Endothelial cell of umbilical vein (primary cell): Measurements from ENCODE around the gene USP35. TPM values are rescaled to one million over a fixed set of nuclear protein-coding genes. Genes with fewer than 3 reads are reported as not detected.

Experiments
- BruUV-seq: library from RNA; stranded (reverse); fragments of 400-500 nt; replicated peaks from 2 replicates; lab custom pipeline; 2021; lab: Mats Ljungman, UMichigan
- CTCF ChIA-PET: fragments of 300-600, 350-600 bp; sonication (Branson Sonifier 250); formaldehyde crosslinking; loops from one replicate; lab custom pipeline; 2021; ENCODE audit warnings: antibody characterized with exemption, inconsistent platforms; lab: Charles Lee
- POLR2A ChIA-PET: fragments of 300-600, 350-600 bp; sonication (Branson Sonifier 250); formaldehyde crosslinking; loops from one replicate; lab custom pipeline; 2021; ENCODE audit warnings: antibody characterized with exemption, inconsistent platforms; lab: Charles Lee
- DNase-seq: peaks from one replicate; pipeline ENCODE4 v3.0.0-alpha.2; 2011; ENCODE audit warnings: low read depth, low spot score
- FAIRE-seq: peaks from 2 replicates; lab custom pipeline; 2011; peaks lifted over from hg19 to GRCh38; lab: Jason Lieb, UNC
- H2AFZ ChIP-seq: 2 replicates; pipeline ENCODE4 v1.6.0; 2012; ENCODE audit warnings: low read depth, low read length, control low read depth, inconsistent platforms
- H3K27ac ChIP-seq: 2 replicates; pipeline ENCODE4 v1.5.1; 2011; ENCODE audit warnings: low read depth, mild to moderate bottlenecking, control low read depth, low read length, moderate library complexity; ENCODE audit not compliant: insufficient read depth
- H3K27me3 ChIP-seq, 2 experiments: 2 replicates each; pipeline versions ENCODE4 v1.6.0 to v1.6.1; 2011; ENCODE audit warnings: low read length in 2 of 2, mixed read lengths in 1 of 2; ENCODE audit not compliant: control insufficient read depth in 2 of 2, insufficient read depth in 2 of 2
- H3K36me3 ChIP-seq, 2 experiments: 2 replicates in 1 of 2; 3 replicates in 1 of 2; pipeline ENCODE4 v1.5.1; 2011; ENCODE audit warnings: low read length in 2 of 2, mild to moderate bottlenecking in 1 of 2, moderate library complexity in 1 of 2; ENCODE audit not compliant: control insufficient read depth in 2 of 2, insufficient read depth in 2 of 2; ENCODE audit errors: extremely low read depth in 1 of 2
- H3K4me1 ChIP-seq: 3 replicates; pipeline ENCODE4 v1.5.1; 2011; ENCODE audit warnings: mild to moderate bottlenecking, low read length; ENCODE audit not compliant: control insufficient read depth, insufficient read depth; ENCODE audit errors: extremely low read depth
- H3K4me2 ChIP-seq: 2 replicates; pipeline ENCODE4 v1.6.1; 2011; ENCODE audit warnings: low read length, control low read depth, mixed read lengths; ENCODE audit not compliant: insufficient read depth
- H3K4me3 ChIP-seq, 3 experiments: fragments of 200-600 bp in 1 of 3; sonication (generic), shearing (Covaris generic) in 1 of 3; replicated peaks in 1 of 3; 2 replicates each; pipeline ENCODE4 v1.5.1; 2011 to 2016; ENCODE audit warnings: control low read depth in 3 of 3, low read length in 3 of 3, mild to moderate bottlenecking in 2 of 3, inconsistent platforms in 1 of 3, low read depth in 1 of 3, moderate library complexity in 1 of 3; ENCODE audit not compliant: insufficient read depth in 1 of 3
- H3K79me2 ChIP-seq: 2 replicates; pipeline ENCODE4 v1.6.0; 2012; ENCODE audit warnings: low read length, inconsistent platforms; ENCODE audit not compliant: control insufficient read depth, insufficient read depth
- H3K9ac ChIP-seq: replicated peaks from 2 replicates; pipeline ENCODE3; 2011; ENCODE audit warnings: low read length, control low read depth; ENCODE audit not compliant: insufficient read depth; ENCODE audit errors: extremely low read depth
- H3K9me1 ChIP-seq: replicated peaks from 3 replicates; pipeline ENCODE4 v1.6.0; 2011; ENCODE audit warnings: mild to moderate bottlenecking, low read length; ENCODE audit not compliant: control insufficient read depth, insufficient read depth; ENCODE audit errors: extremely low read depth
- H3K9me3 ChIP-seq: replicated peaks from 2 replicates; pipeline ENCODE4 v1.5.1; 2012; ENCODE audit warnings: low read length, inconsistent platforms; ENCODE audit not compliant: control insufficient read depth, insufficient read depth
- H4K20me1 ChIP-seq: replicated peaks from 2 replicates; pipeline ENCODE3; 2011; ENCODE audit warnings: mild to moderate bottlenecking, low read length; ENCODE audit not compliant: control insufficient read depth, insufficient read depth; ENCODE audit errors: extremely low read depth
- EZH2 ChIP-seq: IDR thresholded peaks from 2 replicates; pipeline ENCODE4 v1.6.1; 2012; ENCODE audit warnings: borderline replicate concordance, low read depth, mild to moderate bottlenecking, moderate library complexity, low read length, inconsistent platforms; ENCODE audit not compliant: severe bottlenecking
- FOS ChIP-seq: IDR thresholded peaks from 2 replicates; pipeline ENCODE4 v1.6.1; 2011; ENCODE audit warnings: mild to moderate bottlenecking, low read length, moderate library complexity, borderline replicate concordance; ENCODE audit not compliant: insufficient read depth
- GATA2 ChIP-seq: IDR thresholded peaks from 2 replicates; pipeline ENCODE4 v1.7.0; 2011; ENCODE audit warnings: low read depth, mild to moderate bottlenecking, moderate library complexity, mixed read lengths, low read length; ENCODE audit not compliant: insufficient read length, insufficient read depth
- JUN ChIP-seq: IDR thresholded peaks from 2 replicates; pipeline ENCODE4 v1.6.1; 2011; ENCODE audit warnings: borderline replicate concordance, low read depth; ENCODE audit not compliant: insufficient read length, insufficient read depth
- MYC ChIP-seq: IDR thresholded peaks from one replicate; pipeline ENCODE4 v1.6.1; 2011; ENCODE audit warnings: mild to moderate bottlenecking, low read depth, low read length
- POLR2A ChIP-seq: IDR thresholded peaks from 2 replicates; pipeline ENCODE4 v1.6.1; 2012; ENCODE audit warnings: low read depth, mild to moderate bottlenecking, control low read depth, low read length
- POLR2AphosphoS5 ChIP-seq: IDR thresholded peaks from 2 replicates; pipeline ENCODE4 v1.6.1; 2012; ENCODE audit warnings: low read depth, mild to moderate bottlenecking, control low read depth, low read length, moderate library complexity; ENCODE audit not compliant: insufficient read depth
- dilution Hi-C: fragments of 300-500 bp; cut with MboI; formaldehyde crosslinking; loops from one replicate; pipeline ENCODE4 v1.15.0; 2019; ENCODE audit warnings: low sequenced_read_pairs; ENCODE audit not compliant: extremely low pct_ligation_motif_present
- intact Hi-C: fragments of 100-400 bp; cut with micrococcal nuclease; formaldehyde crosslinking; loops from one replicate; pipeline ENCODE4 v1.10.0; 2022
- polyA plus RNA-seq, 4 experiments: library from polyadenylated mRNA; depleted of rRNA in 3 of 4; stranded (reverse) in 3 of 4; unstranded in 1 of 4; fragments of >200 nt; gene quantifications; 2 replicates each; pipeline versions ENCODE4 v1.2.1 to v1.2.3, GENCODE V29; 2011 to 2012; ENCODE audit warnings: missing spikeins in 1 of 4
- total RNA-seq: library from RNA; stranded (reverse); gene quantifications from 2 replicates; pipeline ENCODE4 v1.2.3, GENCODE V29; 2021
- TF ChIP-seq, protein P1 (sequence below): IDR thresholded peaks from 2 replicates; pipeline ENCODE4 v1.6.1; 2011; ENCODE audit not compliant: insufficient read depth, insufficient read length
- TF ChIP-seq, protein P2 (sequence below), 2 donors: IDR thresholded peaks; 1 replicate in 1 of 2; 2 replicates in 1 of 2; pipeline ENCODE4 v1.5.1; 2011; ENCODE audit warnings: low read length in 2 of 2, mild to moderate bottlenecking in 2 of 2, moderate library complexity in 2 of 2, control low read depth in 1 of 2, inconsistent platforms in 1 of 2, low read depth in 1 of 2; ENCODE audit not compliant: insufficient read depth in 1 of 2; ENCODE audit errors: extremely low read depth in 1 of 2

Gene USP35
- total and polyA plus RNA-seq, 2 donors (not counting 3 experiments of a cell fraction or from before 2014, with no cell fraction given): 8.9 to 12.4 TPM

DNA sequence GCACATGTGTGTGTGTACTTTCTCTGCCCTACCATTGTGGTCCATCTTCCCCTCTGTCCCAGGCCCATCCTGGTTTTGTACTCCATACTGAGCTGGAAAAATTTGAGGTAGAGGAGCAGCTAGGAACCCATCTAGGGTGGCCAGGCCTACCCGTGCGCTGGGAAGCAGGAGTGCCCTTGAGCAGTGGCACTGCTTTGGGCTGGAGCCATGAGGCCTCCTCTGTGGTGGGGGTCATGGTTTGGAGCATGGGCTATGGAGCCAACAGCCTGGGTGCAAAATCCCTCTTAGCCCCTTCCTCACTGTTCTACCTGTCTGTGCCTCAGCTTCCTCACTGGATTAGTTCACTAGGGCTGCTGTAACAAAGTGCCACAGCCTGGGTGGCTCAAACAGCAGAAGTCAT, 27.4 kb upstream of the USP35 start:
- CTCF ChIA-PET: interaction anchor here (0.5 to 1.5 kb wide), 3 partner anchors 8 to 112 kb away, joined by 3 to 4 read pairs (median 4); no protein-coding TSS in a partner anchor
- H3K9me3 ChIP-seq: no peaks in the 10 kb centered on the region

More for the DNA sequence above, 27.4 kb upstream of the USP35 start:
- TF ChIP-seq, protein P1, sequence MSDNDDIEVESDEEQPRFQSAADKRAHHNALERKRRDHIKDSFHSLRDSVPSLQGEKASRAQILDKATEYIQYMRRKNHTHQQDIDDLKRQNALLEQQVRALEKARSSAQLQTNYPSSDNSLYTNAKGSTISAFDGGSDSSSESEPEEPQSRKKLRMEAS: no peak
- TF ChIP-seq EZH2 (no peak), POLR2A (no peak), MYC (no peak), JUN (no peak), GATA2 (no peak), FOS (no peak), POLR2AphosphoS5 (no peak)
- TF ChIP-seq, protein P2, sequence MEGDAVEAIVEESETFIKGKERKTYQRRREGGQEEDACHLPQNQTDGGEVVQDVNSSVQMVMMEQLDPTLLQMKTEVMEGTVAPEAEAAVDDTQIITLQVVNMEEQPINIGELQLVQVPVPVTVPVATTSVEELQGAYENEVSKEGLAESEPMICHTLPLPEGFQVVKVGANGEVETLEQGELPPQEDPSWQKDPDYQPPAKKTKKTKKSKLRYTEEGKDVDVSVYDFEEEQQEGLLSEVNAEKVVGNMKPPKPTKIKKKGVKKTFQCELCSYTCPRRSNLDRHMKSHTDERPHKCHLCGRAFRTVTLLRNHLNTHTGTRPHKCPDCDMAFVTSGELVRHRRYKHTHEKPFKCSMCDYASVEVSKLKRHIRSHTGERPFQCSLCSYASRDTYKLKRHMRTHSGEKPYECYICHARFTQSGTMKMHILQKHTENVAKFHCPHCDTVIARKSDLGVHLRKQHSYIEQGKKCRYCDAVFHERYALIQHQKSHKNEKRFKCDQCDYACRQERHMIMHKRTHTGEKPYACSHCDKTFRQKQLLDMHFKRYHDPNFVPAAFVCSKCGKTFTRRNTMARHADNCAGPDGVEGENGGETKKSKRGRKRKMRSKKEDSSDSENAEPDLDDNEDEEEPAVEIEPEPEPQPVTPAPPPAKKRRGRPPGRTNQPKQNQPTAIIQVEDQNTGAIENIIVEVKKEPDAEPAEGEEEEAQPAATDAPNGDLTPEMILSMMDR (IDR thresholded peaks at IDR 0.05; ENCODE audit: extremely low read depth in 1 of 2, insufficient read depth in 1 of 2, low read depth in 1 of 2, low read length in 2 of 2): no peak
- Histone ChIP-seq H3K9ac (no peak overlapping the region), H3K36me3 (no peaks in the 10 kb centered on the region), H3K79me2 (no peaks in the 10 kb centered on the region), H4K20me1 (no peaks in the 10 kb centered on the region), H3K4me2 (no peak overlapping the region), H3K4me1 (no peaks in the 10 kb centered on the region), H3K27me3 (no peaks in the 10 kb centered on the region), H3K4me3 (no peak overlapping the region), H3K27ac (no peak overlapping the region), H3K9me1 (no peaks in the 10 kb centered on the region), H2AFZ (no peak overlapping the region)
- POLR2A ChIA-PET: no interaction called here
- no peak for FAIRE-seq
- DNase-seq: no peak
- dilution Hi-C loops (no loop called here), intact Hi-C loops (no loop called here)
- BruUV-seq: no TSS peak
